ENCODE measurements around the gene SHKBP1.

The SHKBP1 gene

GRCh38 chr19:40599331-40599901 lies 22.7 kb downstream of the SHKBP1 start:
- no peak for DNase-seq
- peaks cover 55% of the 10 kb centered on the region for H3K27me3 Mint-ChIP-seq
- H3K36me3 Mint-ChIP-seq (ENCODE audit: low read depth) = no peaks in the 10 kb centered on the region
- ATAC-seq = no peak
- no peak overlapping the region for H3K27ac Mint-ChIP-seq
- peaks cover 61% of the 10 kb centered on the region for H3K4me1 Mint-ChIP-seq
- peak overlapping the region; percentile 27 for H3K4me3 Mint-ChIP-seq
- no peaks in the 10 kb centered on the region for H3K9me3 Mint-ChIP-seq

DNA sequence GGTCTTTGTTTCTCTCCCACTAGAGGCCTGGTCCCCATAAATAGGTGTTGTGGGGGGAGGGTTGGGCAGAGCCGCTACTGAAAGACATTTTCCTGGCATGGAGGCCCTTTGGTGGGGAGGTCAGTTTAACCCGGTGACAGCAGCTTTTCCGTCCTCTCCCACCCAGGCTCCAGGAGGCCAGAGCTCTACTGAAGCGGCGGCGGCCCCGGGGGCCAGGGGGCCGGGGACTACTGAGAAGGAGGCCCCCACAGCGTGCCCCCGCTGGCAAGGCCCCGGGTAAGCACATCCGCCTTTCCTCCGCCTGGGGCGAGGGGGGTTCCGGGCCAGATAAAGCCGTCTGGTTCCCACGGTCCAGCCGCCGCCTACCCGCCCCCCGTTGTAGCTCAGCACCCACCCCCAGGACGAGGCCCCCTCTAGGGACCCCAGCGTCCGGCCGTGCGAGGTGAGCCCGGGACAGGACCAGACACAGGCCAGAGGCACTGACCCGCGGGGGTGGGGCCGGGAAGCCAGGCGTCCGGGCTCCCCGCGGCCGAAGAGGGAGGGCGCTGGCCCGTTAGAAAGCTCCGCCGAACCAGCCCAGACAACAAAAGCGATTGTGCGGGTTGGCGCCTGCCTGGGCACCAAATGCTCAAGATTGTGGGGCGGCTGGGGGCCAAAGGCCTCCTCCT lies 23.4 kb downstream of the SHKBP1 start:
- DNase-seq (no peak), ATAC-seq (no peak)
- Mint-ChIP-seq H3K9me3 (no peaks in the 10 kb centered on the region), H3K4me1 (peaks cover 61% of the 10 kb centered on the region), H3K4me3 (peak overlapping the region; percentile 64), H3K36me3 (ENCODE audit: low read depth) (no peaks in the 10 kb centered on the region), H3K27ac (no peak overlapping the region), H3K27me3 (peaks cover 53% of the 10 kb centered on the region)

DNA sequence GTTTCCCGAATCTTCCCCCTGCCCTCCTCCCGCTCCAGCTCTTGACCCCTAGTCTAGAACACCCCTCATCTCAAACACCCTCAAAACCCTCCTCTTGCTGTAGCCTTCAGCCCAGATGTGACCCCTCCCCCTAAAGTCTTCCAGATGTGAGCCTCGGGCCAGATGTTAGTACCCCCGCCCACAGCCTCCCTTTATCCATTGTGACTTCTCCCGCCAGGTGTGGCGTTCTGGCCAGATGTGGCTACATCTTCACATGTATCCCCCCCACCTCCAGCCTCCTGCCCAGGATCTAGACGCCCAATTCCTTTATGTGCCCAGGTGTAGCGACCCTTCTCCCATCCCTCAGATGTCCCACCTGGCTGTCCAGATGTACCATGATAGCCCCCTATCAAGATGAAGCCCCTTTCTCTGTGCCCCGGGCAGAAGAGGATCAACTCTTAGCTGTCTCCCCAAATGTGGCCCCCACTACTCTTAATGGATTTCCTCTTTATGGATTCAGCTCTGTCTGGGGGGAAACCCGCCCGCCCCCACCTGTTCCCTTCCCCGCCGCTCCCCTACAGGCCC lies 24.0 kb downstream of the SHKBP1 start:
- Mint-ChIP-seq H3K36me3 (ENCODE audit: low read depth) (no peaks in the 10 kb centered on the region), H3K27ac (no peak overlapping the region), H3K4me1 (peaks cover 62% of the 10 kb centered on the region), H3K4me3 (peak overlapping the region; percentile 64), H3K27me3 (peaks cover 52% of the 10 kb centered on the region), H3K9me3 (no peaks in the 10 kb centered on the region)
- DNase-seq (no peak), ATAC-seq (no peak)

GRCh38 chr19:40601134-40601974 lies 24.7 kb downstream of the SHKBP1 start, which contains the start of gene LTBP4:
Gene LTBP4, plus strand, starts transcription at chr19:40601369. Its CDS starts 19 bp downstream, at chr19:40601388.
- Mint-ChIP-seq H3K4me3 (peak within 1 kb of the TSS; percentile 64), H3K4me1 (peaks cover 66% of the 10 kb centered on the region), H3K27me3 (peaks cover 48% of the 10 kb centered on the region), H3K36me3 (ENCODE audit: low read depth) (no peaks in the 10 kb centered on the region), H3K27ac (no peak within 1 kb of the TSS), H3K9me3 (no peaks in the 10 kb centered on the region)
- DNase-seq (no peak), ATAC-seq (no peak)

DNA sequence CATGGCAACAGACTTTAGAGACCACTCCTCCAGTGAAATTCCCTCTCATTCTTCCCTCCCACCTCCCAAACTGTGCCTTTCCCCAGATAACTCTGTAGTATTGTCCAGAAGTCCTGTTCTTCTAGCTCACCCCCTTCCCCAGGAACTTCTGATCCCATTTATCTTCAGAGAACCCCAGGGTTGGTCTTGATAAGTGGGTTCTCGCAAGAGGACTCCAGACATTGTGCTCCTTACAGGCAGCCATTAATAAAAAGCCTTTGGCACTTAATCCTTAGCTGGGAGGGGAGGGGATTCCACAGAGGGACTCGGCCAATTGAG lies 26.4 kb downstream of the SHKBP1 start:
- Mint-ChIP-seq H3K4me3 (no peak overlapping the region), H3K4me1 (peaks cover 70% of the 10 kb centered on the region), H3K27me3 (peaks cover 38% of the 10 kb centered on the region), H3K9me3 (no peaks in the 10 kb centered on the region), H3K36me3 (ENCODE audit: low read depth) (no peaks in the 10 kb centered on the region), H3K27ac (no peak overlapping the region)
- DNase-seq (no peak), ATAC-seq (no peak)

GRCh38 chr19:40603389-40604170 lies 26.9 kb downstream of the SHKBP1 start:
- H3K36me3 Mint-ChIP-seq (ENCODE audit: low read depth) = no peaks in the 10 kb centered on the region
- no peaks in the 10 kb centered on the region for H3K9me3 Mint-ChIP-seq
- DNase-seq = peak; percentile 95
- peak overlapping the region; percentile 74 for H3K4me3 Mint-ChIP-seq
- peaks cover 68% of the 10 kb centered on the region for H3K4me1 Mint-ChIP-seq
- peak overlapping the region; percentile 81 for H3K27ac Mint-ChIP-seq
- H3K27me3 Mint-ChIP-seq = peaks cover 34% of the 10 kb centered on the region
- ATAC-seq = peak; percentile 68

- peaks cover 68% of the 10 kb centered on the region for H3K4me1 Mint-ChIP-seq
- DNase-seq (no peak), ATAC-seq (no peak)
- H3K27me3 Mint-ChIP-seq = peaks cover 28% of the 10 kb centered on the region
- peak overlapping the region; percentile 74 for H3K4me3 Mint-ChIP-seq
- H3K36me3 Mint-ChIP-seq (ENCODE audit: low read depth) = no peaks in the 10 kb centered on the region
- H3K27ac Mint-ChIP-seq = peak overlapping the region; percentile 81
- no peaks in the 10 kb centered on the region for H3K9me3 Mint-ChIP-seq
Observed at GRCh38 chr19:40604171-40604646, 27.5 kb downstream of the SHKBP1 start.

GRCh38 chr19:40604647-40605215 lies 28.1 kb downstream of the SHKBP1 start:
- DNase-seq = no peak

DNA sequence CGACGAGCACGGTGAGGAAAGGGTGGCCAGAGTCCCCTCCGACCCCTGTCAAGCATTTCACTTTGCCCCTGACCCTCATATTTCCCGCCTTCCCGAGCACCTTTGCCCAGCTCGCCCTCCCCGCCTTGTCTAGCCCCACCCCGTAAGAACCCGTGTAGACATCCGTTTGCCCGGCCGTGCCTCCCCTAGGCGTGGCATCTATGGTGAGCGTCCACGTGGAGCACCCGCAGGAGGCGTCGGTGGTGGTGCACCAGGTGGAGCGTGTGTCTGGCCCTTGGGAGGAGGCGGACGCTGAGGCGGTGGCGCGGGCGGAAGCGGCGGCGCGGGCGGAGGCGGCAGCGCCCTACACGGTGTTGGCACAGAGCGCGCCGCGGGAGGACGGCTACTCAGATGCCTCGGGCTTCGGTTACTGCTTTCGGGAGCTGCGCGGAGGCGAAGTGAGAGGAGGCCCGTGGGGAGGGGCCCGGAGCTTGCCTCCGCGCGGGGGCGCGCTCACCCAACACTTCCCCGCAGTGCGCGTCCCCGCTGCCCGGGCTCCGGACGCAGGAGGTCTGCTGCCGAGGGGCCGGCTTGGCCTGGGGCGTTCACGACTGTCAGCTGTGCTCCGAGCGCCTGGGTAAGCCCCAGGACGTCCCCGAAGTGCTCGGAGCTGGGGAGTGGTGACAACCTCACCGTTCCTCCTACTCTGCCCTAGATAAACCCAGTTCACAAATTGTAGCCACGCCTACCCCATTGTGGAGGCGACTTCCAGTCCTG lies 28.7 kb downstream of the SHKBP1 start:
- peak overlapping the region; percentile 75 for H3K4me3 Mint-ChIP-seq
- peak; percentile 74 for DNase-seq
- no peaks in the 10 kb centered on the region for H3K36me3 Mint-ChIP-seq (ENCODE audit: low read depth)
- peaks cover 20% of the 10 kb centered on the region for H3K27me3 Mint-ChIP-seq
- peaks cover 66% of the 10 kb centered on the region for H3K4me1 Mint-ChIP-seq
- ATAC-seq = peak; percentile 58
- peak overlapping the region; percentile 88 for H3K27ac Mint-ChIP-seq
- H3K9me3 Mint-ChIP-seq = no peaks in the 10 kb centered on the region

More at GRCh38 chr19:40604647-40605215, 28.1 kb downstream of the SHKBP1 start:
- no peaks in the 10 kb centered on the region for H3K36me3 Mint-ChIP-seq (ENCODE audit: low read depth)
- H3K4me3 Mint-ChIP-seq = peak overlapping the region; percentile 75
- H3K27me3 Mint-ChIP-seq = peaks cover 23% of the 10 kb centered on the region
- H3K9me3 Mint-ChIP-seq = no peaks in the 10 kb centered on the region
- peak overlapping the region; percentile 88 for H3K27ac Mint-ChIP-seq
- ATAC-seq = no peak
- peaks cover 63% of the 10 kb centered on the region for H3K4me1 Mint-ChIP-seq

GRCh38 chr19:40607311-40608239 lies 30.9 kb downstream of the SHKBP1 start:
- no peak for ATAC-seq
- Mint-ChIP-seq H3K27me3 (peaks cover 8% of the 10 kb centered on the region), H3K9me3 (no peaks in the 10 kb centered on the region), H3K27ac (no peak overlapping the region), H3K36me3 (ENCODE audit: low read depth) (no peaks in the 10 kb centered on the region), H3K4me3 (peak overlapping the region; percentile 24), H3K4me1 (peaks cover 68% of the 10 kb centered on the region)
- no peak for DNase-seq

- H3K4me3 Mint-ChIP-seq = no peak overlapping the region
- peaks cover 70% of the 10 kb centered on the region for H3K4me1 Mint-ChIP-seq
- ATAC-seq (no peak), DNase-seq (no peak)
- H3K27ac Mint-ChIP-seq = no peak overlapping the region
- no peaks in the 10 kb centered on the region for H3K36me3 Mint-ChIP-seq (ENCODE audit: low read depth)
- H3K9me3 Mint-ChIP-seq = no peaks in the 10 kb centered on the region
- H3K27me3 Mint-ChIP-seq = peaks cover 3% of the 10 kb centered on the region
Observed at GRCh38 chr19:40608240-40608621, 31.6 kb downstream of the SHKBP1 start.

GRCh38 chr19:40608957-40609356 lies 32.3 kb downstream of the SHKBP1 start:
- peaks cover 63% of the 10 kb centered on the region for H3K4me1 Mint-ChIP-seq
- no peak for ATAC-seq
- no peaks in the 10 kb centered on the region for H3K36me3 Mint-ChIP-seq (ENCODE audit: low read depth)
- H3K27me3 Mint-ChIP-seq = peaks cover 3% of the 10 kb centered on the region
- peak overlapping the region; percentile 94 for H3K27ac Mint-ChIP-seq
- peak overlapping the region; percentile 82 for H3K4me3 Mint-ChIP-seq
- H3K9me3 Mint-ChIP-seq = no peaks in the 10 kb centered on the region
- DNase-seq = no peak
